ENCODE data around the gene LRCH1.

LRCH1 gene

GRCh38 chr13:46595136-46595884, 42.3 kb downstream of the LRCH1 start:
- DNase-seq, result no peak

- DNase-seq, result no peak
Measured at GRCh38 chr13:46595885-46596275, 42.9 kb downstream of the LRCH1 start.

- no peak for DNase-seq
Measured at GRCh38 chr13:46596466-46596865, 43.5 kb downstream of the LRCH1 start.

GRCh38 chr13:46598140-46598819, 45.3 kb downstream of the LRCH1 start:
- DNase-seq, result no peak

GRCh38 chr13:46598820-46599180, 45.8 kb downstream of the LRCH1 start:
- DNase-seq, result no peak

- DNase-seq, result no peak
Measured at GRCh38 chr13:46600943-46601311, 48.0 kb downstream of the LRCH1 start.

- no peak for DNase-seq
Measured at GRCh38 chr13:46602531-46602930, 49.6 kb downstream of the LRCH1 start.

- DNase-seq, result no peak
Measured at GRCh38 chr13:46603165-46603603, 50.2 kb downstream of the LRCH1 start.

GRCh38 chr13:46604226-46604990, 51.4 kb downstream of the LRCH1 start:
- no peak for DNase-seq

- DNase-seq, result no peak
Measured at GRCh38 chr13:46605076-46605824, 52.3 kb downstream of the LRCH1 start.

GRCh38 chr13:46605825-46606554, 53.0 kb downstream of the LRCH1 start:
- DNase-seq, result no peak

- DNase-seq, result no peak
Measured at GRCh38 chr13:46606970-46607369, 54.0 kb downstream of the LRCH1 start.

- no peak for DNase-seq
Measured at GRCh38 chr13:46607768-46608564, 55.0 kb downstream of the LRCH1 start.

- DNase-seq, result no peak
Measured at GRCh38 chr13:46609052-46609451, 56.1 kb downstream of the LRCH1 start.

GRCh38 chr13:46609726-46610125, 56.8 kb downstream of the LRCH1 start:
- no peak for DNase-seq

- DNase-seq, result no peak
Measured at GRCh38 chr13:46612267-46612666, 59.3 kb downstream of the LRCH1 start.

- no peak for DNase-seq
Measured at GRCh38 chr13:46613409-46614049, 60.6 kb downstream of the LRCH1 start.

GRCh38 chr13:46614582-46614981, 61.6 kb downstream of the LRCH1 start:
- no peak for DNase-seq

- DNase-seq, result no peak
Measured at GRCh38 chr13:46615888-46616531, 63.0 kb downstream of the LRCH1 start.

GRCh38 chr13:46617229-46617721, 64.3 kb downstream of the LRCH1 start:
- no peak for DNase-seq

Data from activated gamma-delta T cell (primary cell).